ENCODE measurements around the gene INSYN2A. TPM values are rescaled to one million over a fixed set of nuclear protein-coding genes. Genes with fewer than 3 reads are reported as not detected.

INSYN2A gene
- total and polyA plus RNA-seq, 9 of the 15 experiments (the other 6 are each of a cell fraction or from before 2014, with no cell fraction given): not detected

GRCh38 chr10:127228195-127228787, 31.9 kb upstream of the INSYN2A start (continued):
- TF ChIP-seq CHD4 (IDR thresholded peaks at IDR 0.05; ENCODE audit: insufficient read depth, insufficient replicate concordance, low read depth, low read length, poor library complexity, severe bottlenecking) (no peak), ZNF407 (IDR thresholded peaks at IDR 0.05; ENCODE audit: low read depth) (no peak)
